ENCODE measurements around the gene OCA2. TPM values are rescaled to one million over a fixed set of nuclear protein-coding genes. Genes with fewer than 3 reads are reported as not detected.

OCA2 gene
- total and polyA plus RNA-seq, 2 of the 13 experiments (the other 11 are each of a cell fraction or from before 2014, with no cell fraction given) = 0.02 to 0.05 TPM

GRCh38 chr15:28005004-28005527, 94.0 kb downstream of the OCA2 start:
- no peak overlapping the region for H3K4me2 ChIP-seq (ENCODE audit: low read depth, low read length)
- H3K79me2 ChIP-seq (ENCODE audit: insufficient read depth, low read length) = no peaks in the 10 kb centered on the region
- in situ Hi-C loops (cut with HindIII; ENCODE audit: extremely low pct_ligation_motif_present, low pct_unique_long_range_greater_than_20kb) = no loop called here
- intact Hi-C loops (cut with micrococcal nuclease; ENCODE audit: unreplicated experiment) = no loop called here
- WGBS (ENCODE audit: low lambda C conversion rate) = 0% methylated on average over 2 of the region's 15 CpGs
- no peak for ATAC-seq
- H3K9ac ChIP-seq (ENCODE audit: insufficient read depth, low read depth, low read length) = no peak overlapping the region
- FAIRE-seq = no peak
- no peak for DNase-seq (ENCODE audit: low spot score)
- H3K4me3 ChIP-seq (replicated peaks in 1 of 3; ENCODE audit: insufficient read depth in 1 of 3, low read depth in 2 of 3, low read length in 3 of 3) = no peak overlapping the region
- ChIA-PET POLR2A (no interaction called here), CTCF (ENCODE audit: low intra/inter-chr PET ratio, low total read pairs) (no interaction called here)
- no peak overlapping the region for H2AFZ ChIP-seq (ENCODE audit: low read length)
- no peaks in the 10 kb centered on the region for H3K27me3 ChIP-seq (ENCODE audit: control insufficient read depth in 1 of 2, insufficient read depth in 2 of 2, low read length in 2 of 2)
- no peak overlapping the region for H3K27ac ChIP-seq (ENCODE audit: extremely low read length, insufficient read depth, low read length)
- H3K4me1 ChIP-seq (ENCODE audit: insufficient read depth, low read length) = no peaks in the 10 kb centered on the region
- no TSS peak for BruUV-seq (replicated peaks)
- H3K36me3 ChIP-seq (replicated peaks in 1 of 2; ENCODE audit: control insufficient read depth in 1 of 2, insufficient read depth in 2 of 2, low read length in 2 of 2) = no peaks in the 10 kb centered on the region
- no peaks in the 10 kb centered on the region for H3K9me3 ChIP-seq (ENCODE audit: low read length)
- no peaks in the 10 kb centered on the region for H4K20me1 ChIP-seq (ENCODE audit: insufficient read depth, low read length)
- TF ChIP-seq ZNF564 (CRISPR knock-in tag; IDR thresholded peaks at IDR 0.05) = no peak
- TF ChIP-seq ZNF83 (CRISPR knock-in tag; IDR thresholded peaks at IDR 0.05; ENCODE audit: borderline replicate concordance) = no peak
- no peak for TF ChIP-seq CBX2 (IDR thresholded peaks at IDR 0.05; ENCODE audit: low read depth, low read length)
- TF ChIP-seq CBX2 (CRISPR knock-in tag; IDR thresholded peaks at IDR 0.05; ENCODE audit: low read depth) = no peak
- TF ChIP-seq PRDM4 (CRISPR knock-in tag; IDR thresholded peaks at IDR 0.05; ENCODE audit: borderline replicate concordance) = no peak
- TF ChIP-seq FOSL1 (CRISPR knock-in tag; IDR thresholded peaks at IDR 0.05; ENCODE audit: borderline replicate concordance) = no peak
- TF ChIP-seq DNMT1 (CRISPR knock-in tag; IDR thresholded peaks at IDR 0.05) = no peak
- TF ChIP-seq HNRNPL (IDR thresholded peaks at IDR 0.05; ENCODE audit: low read depth, low read length) = no peak
- TF ChIP-seq NFRKB (IDR thresholded peaks at IDR 0.05) = no peak
- no peak for TF ChIP-seq ZNF33B (CRISPR knock-in tag; IDR thresholded peaks at IDR 0.05)
- TF ChIP-seq, protein P1, sequence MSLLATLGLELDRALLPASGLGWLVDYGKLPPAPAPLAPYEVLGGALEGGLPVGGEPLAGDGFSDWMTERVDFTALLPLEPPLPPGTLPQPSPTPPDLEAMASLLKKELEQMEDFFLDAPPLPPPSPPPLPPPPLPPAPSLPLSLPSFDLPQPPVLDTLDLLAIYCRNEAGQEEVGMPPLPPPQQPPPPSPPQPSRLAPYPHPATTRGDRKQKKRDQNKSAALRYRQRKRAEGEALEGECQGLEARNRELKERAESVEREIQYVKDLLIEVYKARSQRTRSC (CRISPR knock-in tag; IDR thresholded peaks at IDR 0.05; ENCODE audit: low read depth) = no peak
- TF ChIP-seq ZKSCAN8 (CRISPR knock-in tag; IDR thresholded peaks at IDR 0.05; ENCODE audit: borderline replicate concordance) = no peak
- no peak for TF ChIP-seq ZNF615 (CRISPR knock-in tag; IDR thresholded peaks at IDR 0.05; ENCODE audit: borderline replicate concordance)
- TF ChIP-seq, protein P2, sequence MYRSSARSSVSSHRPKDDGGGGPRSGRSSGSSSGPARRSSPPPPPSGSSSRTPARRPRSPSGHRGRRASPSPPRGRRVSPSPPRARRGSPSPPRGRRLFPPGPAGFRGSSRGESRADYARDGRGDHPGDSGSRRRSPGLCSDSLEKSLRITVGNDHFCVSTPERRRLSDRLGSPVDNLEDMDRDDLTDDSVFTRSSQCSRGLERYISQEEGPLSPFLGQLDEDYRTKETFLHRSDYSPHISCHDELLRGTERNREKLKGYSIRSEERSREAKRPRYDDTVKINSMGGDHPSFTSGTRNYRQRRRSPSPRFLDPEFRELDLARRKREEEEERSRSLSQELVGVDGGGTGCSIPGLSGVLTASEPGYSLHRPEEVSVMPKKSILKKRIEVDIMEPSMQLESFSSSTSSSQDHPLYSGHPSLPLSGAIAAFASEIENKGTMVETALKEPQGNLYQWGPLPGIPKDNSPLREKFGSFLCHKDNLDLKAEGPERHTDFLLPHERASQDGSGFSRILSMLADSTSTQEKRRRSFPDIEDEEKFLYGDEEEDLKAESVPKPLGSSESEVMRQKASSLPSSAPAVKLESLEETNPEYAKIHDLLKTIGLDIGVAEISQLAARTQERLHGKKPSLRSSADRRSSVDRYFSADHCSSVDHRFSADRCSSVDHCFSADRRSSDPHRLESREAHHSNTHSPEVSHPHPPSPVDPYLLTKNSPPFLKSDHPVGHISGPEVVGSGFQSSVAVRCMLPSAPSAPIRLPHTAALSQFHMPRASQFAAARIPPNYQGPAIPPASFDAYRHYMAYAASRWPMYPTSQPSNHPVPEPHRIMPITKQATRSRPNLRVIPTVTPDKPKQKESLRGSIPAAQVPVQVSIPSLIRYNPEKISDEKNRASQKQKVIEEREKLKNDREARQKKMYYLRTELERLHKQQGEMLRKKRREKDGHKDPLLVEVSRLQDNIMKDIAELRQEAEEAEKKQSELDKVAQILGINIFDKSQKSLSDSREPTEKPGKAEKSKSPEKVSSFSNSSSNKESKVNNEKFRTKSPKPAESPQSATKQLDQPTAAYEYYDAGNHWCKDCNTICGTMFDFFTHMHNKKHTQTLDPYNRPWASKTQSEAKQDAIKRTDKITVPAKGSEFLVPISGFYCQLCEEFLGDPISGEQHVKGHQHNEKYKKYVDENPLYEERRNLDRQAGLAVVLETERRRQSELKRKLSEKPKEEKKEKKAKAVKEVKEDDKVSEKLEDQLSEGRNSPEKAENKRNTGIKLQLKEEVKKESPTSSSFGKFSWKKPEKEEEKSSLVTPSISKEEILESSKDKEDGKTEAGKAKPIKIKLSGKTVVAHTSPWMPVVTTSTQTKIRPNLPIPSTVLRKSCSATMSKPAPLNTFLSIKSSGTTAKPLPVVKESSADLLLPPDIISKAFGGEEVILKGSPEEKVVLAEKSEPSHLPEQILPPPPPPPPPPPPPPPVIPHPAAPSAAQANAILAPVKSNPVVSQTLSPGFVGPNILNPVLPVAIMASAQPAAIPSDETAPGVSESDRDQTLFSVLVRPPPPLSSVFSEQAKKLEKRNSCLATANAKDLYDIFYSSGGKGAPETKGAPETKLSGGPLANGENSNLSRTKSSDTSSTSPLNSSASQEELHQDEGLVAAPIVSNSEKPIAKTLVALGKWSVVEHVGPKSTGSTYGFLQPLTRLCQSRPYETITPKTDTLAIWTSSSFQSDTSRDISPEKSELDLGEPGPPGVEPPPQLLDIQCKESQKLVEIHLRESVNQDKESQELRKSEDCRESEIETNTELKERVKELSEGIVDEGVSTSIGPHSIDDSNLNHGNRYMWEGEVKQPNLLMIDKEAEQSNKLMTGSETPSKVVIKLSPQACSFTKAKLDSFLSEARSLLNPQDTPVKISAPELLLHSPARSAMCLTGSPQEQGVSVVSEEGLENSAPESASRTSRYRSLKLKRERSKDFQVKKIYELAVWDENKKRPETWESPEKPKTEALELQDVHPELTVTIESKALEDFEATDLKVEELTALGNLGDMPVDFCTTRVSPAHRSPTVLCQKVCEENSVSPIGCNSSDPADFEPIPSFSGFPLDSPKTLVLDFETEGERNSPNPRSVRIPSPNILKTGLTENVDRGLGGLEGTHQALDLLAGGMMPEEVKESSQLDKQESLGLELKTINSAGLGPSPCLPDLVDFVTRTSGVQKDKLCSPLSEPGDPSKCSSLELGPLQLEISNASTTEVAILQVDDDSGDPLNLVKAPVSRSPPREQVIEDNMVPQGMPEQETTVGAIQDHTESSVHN (CRISPR knock-in tag; IDR thresholded peaks at IDR 0.05) = no peak

Data from HepG2 (cell line).